GM19455 (cell line): ENCODE data around the gene ELAPOR1.

Source experiments
- ATAC-seq: cut with Tn5 transposase; IDR thresholded peaks from one replicate; pipeline ENCODE4 v1.9.1; 2021; ENCODE audit not compliant: unreplicated experiment

ELAPOR1 gene, protein sequence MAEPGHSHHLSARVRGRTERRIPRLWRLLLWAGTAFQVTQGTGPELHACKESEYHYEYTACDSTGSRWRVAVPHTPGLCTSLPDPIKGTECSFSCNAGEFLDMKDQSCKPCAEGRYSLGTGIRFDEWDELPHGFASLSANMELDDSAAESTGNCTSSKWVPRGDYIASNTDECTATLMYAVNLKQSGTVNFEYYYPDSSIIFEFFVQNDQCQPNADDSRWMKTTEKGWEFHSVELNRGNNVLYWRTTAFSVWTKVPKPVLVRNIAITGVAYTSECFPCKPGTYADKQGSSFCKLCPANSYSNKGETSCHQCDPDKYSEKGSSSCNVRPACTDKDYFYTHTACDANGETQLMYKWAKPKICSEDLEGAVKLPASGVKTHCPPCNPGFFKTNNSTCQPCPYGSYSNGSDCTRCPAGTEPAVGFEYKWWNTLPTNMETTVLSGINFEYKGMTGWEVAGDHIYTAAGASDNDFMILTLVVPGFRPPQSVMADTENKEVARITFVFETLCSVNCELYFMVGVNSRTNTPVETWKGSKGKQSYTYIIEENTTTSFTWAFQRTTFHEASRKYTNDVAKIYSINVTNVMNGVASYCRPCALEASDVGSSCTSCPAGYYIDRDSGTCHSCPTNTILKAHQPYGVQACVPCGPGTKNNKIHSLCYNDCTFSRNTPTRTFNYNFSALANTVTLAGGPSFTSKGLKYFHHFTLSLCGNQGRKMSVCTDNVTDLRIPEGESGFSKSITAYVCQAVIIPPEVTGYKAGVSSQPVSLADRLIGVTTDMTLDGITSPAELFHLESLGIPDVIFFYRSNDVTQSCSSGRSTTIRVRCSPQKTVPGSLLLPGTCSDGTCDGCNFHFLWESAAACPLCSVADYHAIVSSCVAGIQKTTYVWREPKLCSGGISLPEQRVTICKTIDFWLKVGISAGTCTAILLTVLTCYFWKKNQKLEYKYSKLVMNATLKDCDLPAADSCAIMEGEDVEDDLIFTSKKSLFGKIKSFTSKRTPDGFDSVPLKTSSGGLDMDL

DNA sequence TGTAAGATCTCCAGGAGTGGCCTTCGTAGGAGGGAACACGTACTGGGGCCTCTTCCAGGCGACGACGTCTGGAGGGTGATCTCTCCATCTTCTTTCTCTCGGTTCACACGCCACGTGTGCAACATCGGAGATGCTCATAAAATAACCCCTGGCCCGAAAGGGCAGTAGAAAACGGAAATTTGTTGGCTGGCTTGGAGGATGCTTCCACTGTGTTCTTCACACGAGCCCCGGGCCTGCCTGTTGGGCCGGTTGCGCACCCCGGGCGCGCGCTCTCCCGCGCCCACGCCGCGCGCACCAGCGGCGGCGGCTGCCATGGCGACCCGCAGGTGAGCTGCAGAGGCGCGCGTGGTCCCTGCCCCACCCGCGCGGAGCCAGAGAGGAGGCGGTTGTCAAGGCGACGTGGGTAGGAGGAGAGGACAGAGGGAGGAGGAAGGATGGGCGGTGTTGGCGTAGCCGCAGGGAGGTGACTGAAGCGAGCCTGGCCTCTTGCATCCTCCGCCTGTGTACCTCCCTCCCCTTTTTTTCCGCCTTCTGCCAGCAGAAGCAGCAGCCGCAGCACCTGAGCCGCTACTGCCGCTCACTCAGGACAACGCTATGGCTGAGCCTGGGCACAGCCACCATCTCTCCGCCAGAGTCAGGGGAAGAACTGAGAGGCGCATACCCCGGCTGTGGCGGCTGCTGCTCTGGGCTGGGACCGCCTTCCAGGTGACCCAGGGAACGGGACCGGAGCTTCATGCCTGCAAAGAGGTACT, at the start of gene ELAPOR1:
TSS of gene ELAPOR1 (plus strand) at position 526 of the 752 bp plus-strand sequence. CDS start at position 595, 69 bp downstream.
- no peak for ATAC-seq

DNA sequence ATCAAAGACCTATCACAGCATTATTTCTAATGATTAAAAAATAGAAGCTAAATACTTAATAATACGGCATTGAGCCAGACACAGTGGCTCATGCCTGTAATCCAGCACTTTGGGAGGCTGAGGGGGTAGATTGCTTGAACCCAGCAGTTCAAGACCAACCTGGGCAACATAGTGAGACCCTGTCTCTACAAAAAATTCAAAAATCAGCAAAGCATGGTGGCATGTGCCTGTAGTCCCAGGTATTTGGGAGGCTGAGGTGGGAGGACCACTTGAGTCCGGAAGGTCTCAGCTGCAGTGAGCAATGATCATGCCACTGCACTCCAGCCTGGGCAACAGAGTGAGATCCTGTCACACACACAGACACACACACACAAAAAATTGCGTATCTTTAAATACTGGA, 48.8 kb upstream of the ELAPOR1 start:
- no peak for ATAC-seq

DNA sequence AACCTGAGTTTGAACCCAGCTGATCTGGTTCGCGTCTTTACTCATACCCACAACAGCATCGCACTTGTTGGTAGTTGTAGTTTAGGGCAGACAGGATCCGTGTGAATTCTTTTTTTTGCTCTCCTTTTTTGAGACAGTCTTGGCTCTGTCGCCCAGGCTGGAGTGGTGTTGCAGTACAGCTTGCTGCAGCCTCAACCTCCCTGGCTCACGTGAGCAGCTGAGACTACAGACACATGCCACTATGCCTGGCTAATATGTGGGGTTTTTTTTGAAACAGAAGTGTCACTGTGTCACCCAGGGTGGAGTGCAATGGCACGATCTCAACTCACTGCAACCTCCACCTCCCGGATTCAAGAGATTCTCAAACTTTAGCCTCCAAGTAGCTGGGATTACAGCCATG, 46.0 kb upstream of the ELAPOR1 start:
- ATAC-seq = no peak

DNA sequence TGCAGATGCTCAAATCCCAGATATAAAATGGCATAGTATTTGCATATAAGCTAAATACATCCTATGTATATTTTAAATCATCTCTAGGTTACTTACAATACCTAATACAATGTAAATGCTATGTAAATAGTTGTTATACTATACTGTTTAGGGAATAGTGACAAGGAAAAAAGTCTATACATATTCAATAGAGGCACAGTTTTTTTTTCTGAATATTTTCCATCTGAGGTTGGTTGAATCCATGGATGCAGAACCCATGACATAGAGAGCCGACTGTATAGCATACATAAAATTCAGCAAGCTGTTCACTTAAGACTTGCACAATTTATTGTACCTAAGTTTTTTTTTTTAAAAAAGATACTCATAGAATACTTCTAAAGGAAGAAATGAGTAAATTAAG, 44.6 kb upstream of the ELAPOR1 start:
- no peak for ATAC-seq

DNA sequence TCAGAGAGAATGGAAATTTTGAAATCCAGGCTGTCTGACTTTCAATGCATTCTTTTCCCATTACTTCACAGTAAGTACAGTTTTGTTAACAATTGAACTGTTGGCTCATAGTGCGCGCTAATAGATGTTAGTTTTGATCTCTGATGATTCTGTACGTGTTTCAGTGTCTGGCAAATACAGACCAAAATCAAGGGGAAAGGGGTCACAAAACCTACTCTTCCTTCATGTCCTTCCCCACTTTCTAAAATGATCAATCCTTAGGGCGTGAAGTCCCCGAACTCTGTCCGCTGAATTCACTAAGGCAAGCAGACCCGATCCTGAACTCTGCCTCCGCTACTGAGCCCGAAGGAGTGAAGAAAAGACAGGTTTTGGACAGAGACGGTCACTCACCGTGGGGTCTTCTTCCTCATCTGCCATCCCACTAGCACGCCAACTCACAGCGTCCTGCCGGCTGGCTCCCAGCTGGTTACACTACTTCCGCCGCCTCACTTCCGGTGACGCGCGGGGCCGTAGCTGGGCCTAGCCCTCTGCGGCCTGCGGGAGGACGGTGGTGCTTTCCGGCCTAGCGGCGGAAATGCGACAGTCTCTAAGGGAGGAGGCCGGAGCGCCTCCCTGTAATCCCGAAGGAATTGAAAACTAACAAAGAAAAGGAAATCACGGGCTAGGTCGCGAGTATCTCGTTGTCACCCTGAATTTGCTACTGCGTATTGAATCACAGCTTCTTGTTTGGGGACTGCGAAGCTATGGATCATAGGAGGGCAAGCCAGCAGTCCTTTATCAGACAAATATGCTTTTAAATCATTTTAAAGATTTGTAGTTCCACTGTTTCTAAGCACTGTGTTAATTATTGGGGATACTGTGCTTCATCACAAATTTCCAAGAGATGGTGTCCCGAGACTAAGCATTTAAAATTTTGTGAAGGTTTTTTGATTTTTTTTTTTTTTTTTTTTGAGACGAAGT, 38.1 kb upstream of the ELAPOR1 start, which contains the start of gene TAF13:
TSS of gene TAF13 (minus strand) at position 473 of the 960 bp plus-strand sequence. CDS start at position 417, 56 bp downstream.
- peak; percentile 97 for ATAC-seq

DNA sequence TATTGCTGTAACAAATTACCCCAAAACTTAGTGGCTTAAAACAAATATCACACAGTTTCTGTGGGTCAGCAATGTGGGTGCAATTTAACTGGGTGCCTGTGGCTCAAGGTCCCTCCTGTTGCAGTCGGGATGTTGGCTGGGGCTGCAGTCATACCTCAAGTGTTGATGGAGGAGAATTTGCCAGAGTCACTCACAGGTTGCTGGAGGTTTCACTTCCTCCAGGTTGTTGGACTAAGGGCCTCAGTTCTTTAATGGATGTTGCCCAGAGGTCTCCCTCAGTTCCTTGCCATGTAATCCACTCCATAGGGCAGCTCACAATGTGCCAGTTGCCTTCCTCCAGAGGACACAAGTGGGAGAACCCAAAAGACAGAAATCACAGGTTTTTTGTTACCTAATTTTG, 35.6 kb upstream of the ELAPOR1 start:
- ATAC-seq = no peak

DNA sequence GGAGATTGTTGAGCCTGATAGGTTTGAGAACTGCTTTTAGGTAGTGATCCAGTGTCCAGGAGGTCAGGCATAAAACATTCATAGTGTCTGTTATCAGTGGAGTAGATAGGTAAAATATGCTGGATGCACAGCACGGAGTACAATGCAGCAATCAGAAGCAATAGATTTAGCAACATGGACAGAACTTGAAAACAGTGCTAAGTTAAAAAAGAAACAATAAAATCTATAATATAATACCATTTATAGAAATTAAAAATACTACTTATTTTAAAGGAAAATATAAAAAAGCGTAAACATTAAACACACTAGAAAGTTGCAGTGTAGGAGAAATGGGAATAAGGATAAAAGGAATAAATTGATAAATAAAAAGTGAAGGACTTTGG, 34.7 kb upstream of the ELAPOR1 start:
- no peak for ATAC-seq

DNA sequence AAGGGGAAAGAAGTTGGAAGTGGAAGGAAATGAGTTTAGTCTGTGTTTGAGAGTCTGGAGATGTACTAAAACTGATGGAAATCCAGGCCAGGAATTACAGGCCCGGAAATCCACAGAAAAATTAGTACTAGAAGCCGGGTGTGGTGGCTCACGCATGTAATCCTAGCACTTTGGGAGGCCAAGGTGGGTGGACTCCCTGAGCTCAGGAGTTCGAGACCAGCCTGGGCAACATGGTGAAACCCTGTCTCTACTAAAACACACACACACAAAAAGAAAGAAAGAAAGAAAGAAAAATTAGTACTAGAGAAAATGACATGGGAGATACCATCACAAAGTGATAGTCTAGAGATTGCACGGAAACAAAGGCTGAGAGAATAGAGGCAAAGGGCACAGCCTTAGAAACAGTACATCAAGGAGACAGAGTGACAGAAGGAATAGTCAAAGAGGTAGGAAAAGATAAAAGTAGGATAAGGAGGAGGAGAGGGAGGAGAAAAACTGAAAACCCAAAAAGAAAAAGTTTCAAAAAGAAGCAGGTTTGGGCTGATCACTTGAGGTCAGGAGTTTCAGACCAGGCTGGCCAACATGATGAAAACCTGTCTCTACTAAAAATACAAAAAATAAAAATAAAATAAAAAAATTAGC, 33.4 kb upstream of the ELAPOR1 start:
- ATAC-seq = no peak

DNA sequence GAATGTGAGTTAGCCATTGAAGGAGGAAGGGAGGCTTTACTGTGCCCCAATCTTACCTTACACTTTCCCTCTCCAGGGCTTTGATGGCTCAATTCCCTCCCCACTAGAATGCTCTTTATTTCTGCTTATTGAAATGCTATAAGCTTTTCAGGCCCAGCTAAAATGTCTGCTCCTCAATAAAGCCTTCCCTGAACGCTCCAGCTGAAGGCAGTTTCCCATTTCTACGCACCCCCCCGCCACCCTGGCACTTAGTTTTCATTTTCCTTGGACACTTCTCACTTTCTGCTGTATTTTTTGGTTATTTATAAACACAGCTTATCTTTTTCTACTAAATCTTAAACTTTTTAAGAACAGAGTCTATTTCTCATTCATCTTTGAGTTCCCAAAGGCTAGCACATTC, 30.4 kb upstream of the ELAPOR1 start:
- no peak for ATAC-seq

DNA sequence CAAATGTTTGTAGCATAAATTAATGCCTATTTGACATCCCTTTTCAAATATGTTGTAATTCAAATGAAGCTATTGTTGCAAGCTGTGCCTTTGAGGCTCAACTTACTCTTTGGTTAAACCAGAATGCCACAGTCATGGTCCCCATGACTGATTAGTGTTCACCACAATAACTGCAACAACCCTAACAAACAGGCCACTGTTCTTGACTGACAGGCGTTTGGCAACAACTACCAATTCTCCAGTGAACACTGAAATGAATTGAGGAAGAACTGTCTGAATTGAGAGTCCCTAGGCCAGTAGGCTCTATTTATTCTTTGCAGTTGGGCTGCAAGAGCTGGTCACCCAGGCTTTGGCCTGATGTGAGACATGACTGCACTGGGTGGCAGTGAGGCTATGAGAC, 30.0 kb upstream of the ELAPOR1 start:
- no peak for ATAC-seq

DNA sequence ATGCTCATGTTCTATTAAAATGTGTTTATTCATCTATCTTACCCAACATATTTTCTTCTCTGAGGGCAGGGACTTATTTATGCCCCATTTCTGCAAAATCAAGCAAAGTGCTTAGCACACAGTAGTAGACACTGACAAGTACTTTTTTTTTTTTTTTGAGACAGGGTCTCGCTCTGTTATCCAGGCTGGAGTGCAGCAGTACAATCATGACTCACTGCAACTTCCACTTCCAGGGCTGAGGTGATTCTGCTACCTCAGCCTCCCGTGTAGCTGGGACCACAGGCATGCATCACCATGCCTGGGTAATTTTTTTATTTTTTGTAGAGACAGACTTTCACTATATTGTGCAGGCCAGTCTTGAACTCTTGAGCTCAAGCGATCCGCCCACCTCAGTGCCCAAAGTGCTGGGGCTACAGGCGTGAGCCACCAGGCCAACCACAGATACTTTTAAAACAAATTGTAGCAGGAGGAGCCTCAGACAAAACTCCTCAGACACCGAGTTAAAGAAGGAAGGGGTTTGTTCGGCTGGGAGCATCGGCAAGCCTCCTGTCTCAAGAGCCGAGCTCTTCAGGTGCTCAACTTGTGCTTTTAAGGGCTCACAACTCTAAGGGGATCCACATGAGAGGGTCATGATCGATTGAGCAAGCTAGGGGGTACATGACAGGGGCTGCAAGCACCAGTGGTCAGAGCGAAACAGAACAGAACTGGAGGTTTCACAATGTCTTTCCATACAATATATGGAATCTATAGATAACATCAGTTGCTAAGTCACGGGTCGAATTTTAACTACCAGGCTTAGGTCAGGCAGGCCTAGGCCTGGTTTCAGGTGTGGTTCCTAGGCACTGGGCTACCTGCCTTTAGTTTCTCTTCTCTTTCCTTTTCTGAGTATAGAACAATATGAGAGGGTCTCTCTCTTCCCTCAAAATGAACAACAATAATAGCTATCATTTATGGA, 29.1 kb upstream of the ELAPOR1 start:
- no peak for ATAC-seq

DNA sequence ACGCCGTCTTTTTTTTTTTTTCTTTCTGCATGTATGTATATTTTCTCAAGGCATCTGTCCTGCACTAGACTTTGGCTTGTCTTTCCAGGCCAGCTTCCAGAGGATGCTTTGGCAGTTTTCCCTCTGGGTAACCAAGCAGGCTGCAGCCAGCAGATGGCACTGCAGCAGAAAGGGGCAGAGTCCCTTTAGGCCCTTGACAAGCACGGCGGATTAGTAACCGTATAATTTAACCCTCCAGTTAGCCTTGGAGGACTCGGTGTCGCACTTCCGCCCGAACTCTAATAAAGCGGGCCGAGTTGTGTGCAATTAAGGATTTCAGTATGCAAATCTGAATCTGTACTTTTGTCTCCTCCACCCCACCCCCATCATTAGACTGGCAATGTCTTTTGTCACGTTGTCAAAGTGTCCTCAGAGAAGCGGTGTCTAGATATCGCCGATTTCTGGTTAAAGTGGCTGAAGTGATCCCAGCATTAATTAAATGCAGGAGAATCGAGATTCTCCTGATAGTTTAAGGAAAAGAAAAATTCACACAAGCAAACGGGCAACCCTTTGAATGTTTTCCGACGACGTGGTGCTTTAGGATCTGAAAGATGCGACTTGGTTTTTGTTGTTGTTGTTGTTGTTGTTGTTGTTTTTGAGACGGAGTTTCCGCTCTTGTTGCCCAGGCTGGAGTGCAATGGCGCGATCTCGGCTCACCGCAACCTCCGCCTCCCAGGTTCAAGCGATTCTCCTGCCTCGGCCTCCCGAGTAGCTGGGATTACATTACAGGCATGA, 24.5 kb upstream of the ELAPOR1 start:
- no peak for ATAC-seq

DNA sequence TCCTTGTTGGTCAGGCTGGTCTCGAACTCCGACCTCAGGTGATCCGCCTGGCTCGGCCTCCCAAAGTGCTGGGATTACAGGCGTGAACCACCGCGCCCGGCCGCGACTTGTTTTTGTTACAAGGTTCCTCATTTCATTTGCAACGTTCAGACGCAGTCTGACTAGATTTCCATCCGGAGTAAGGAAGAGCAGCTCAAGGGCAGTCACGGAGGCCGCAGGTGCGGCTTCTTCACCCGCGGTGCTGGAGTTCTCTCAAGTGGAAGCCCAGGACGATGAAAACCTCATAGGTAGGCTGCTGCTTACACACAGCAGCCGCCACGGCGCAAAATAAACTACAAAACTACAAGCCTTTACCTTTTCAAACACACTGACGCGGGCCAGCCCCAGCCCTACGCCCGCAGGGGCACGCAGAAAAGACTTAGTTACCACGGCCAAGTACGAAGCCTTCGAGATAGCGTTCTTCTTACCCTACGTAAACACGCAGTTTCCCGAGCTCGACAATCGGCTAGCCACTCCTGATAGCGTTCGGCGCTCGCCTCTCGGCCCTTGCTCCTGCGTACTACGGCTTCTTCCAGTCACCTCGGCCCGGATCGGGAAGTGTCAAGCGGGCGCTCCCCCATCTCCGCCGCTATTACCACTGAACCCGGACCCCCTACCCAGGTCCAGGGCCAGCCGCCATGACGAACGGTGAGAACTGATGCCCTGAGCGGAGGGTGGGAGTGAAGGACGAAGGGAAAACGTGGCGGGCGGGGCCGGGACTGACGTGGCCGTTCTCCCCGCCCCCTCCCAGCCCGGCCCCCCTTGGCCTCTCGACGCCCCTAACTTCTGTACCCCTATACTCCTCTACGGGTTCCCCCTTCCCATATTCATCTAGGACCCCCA, 23.5 kb upstream of the ELAPOR1 start, which contains the start of gene TMEM167B:
TSS of gene TMEM167B (plus strand) at position 569 of the 882 bp plus-strand sequence. CDS start at position 678, 109 bp downstream.
- ATAC-seq = peak; percentile 94

DNA sequence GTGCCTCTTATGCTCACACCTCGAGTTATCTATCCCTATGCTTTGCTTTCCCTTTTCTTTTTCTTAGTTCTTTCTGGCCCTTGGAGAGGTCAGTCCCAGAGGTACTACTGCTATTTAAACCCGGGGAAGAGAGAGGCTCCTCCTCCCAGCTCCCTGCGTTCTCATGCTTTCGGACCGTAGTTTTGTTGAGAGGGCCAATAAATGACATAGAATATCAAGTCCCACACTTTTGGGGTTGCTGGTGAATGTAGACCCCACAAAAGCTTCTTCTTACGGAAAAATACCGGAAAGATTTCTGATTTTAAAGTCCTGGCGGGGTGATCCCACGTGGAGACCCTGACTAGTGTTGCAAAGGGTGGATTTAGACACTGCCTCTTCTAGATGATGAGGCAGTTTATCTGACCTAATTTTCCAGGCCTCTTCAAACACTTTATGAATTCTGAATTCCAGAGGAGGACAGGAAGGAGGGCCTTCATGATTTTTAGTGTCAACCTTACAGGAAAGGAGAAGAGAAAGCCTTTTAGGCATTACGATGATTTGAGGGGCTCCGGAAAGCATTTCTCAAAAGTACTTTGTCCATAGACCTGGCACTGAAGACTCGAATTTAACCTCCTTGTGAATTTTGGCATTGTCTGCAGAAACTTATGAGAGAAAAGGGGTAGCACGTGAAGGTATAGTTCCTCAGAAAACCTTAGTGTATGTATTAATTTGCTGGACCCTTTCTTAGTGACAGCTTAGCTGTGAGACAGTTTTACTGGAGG, 22.7 kb upstream of the ELAPOR1 start:
- ATAC-seq = peak; percentile 47

DNA sequence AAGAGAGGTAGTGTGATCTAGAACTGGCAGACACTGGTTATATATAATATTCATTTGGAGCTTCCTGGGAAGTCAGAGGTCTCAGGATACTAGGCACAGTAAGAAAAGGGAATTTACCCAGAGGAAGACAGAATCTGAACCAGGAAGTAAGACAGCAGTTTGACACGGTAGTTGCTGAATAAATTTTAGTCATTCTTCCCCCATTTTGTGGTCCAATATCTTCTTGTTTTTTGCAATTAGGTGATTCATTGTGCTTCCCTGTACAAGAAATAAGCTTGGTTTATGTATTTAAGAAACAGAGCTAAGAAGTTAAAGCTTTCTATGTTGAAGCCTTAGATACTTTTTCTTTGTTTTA, 22.1 kb upstream of the ELAPOR1 start:
- no peak for ATAC-seq

DNA sequence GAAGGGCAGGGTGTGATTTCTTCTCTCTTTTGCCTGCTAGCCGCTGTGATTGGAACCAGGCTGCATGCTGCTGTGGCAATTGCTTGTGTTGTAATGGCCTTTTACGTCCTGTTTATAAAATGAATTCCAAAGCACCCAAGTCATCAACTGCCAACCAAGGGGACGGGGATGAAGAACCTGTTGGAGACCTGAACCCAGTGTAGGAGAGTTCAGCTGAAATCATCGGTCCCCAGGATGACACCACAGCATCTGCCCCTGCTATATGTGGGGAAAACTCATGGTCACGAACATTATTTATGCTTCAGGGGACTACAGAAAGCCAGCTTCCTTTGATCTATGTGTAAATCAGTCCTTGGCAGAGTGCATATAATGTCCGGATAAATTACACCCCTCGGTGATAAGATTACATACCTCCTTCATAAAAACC, 19.5 kb upstream of the ELAPOR1 start:
- ATAC-seq = no peak
